ENCODE data around the gene RRAS.

GRCh38 chr19:49629659-49630058, 10.3 kb downstream of the RRAS start:
- TF ChIP-seq ZFX (IDR thresholded peaks at IDR 0.05) (no peak), ZBTB33 (IDR thresholded peaks at IDR 0.05; ENCODE audit: extremely low read depth, insufficient replicate concordance, low read length) (no peak), EZH2 (IDR thresholded peaks at IDR 0.05) (no peak)
- TF ChIP-seq, protein P1, sequence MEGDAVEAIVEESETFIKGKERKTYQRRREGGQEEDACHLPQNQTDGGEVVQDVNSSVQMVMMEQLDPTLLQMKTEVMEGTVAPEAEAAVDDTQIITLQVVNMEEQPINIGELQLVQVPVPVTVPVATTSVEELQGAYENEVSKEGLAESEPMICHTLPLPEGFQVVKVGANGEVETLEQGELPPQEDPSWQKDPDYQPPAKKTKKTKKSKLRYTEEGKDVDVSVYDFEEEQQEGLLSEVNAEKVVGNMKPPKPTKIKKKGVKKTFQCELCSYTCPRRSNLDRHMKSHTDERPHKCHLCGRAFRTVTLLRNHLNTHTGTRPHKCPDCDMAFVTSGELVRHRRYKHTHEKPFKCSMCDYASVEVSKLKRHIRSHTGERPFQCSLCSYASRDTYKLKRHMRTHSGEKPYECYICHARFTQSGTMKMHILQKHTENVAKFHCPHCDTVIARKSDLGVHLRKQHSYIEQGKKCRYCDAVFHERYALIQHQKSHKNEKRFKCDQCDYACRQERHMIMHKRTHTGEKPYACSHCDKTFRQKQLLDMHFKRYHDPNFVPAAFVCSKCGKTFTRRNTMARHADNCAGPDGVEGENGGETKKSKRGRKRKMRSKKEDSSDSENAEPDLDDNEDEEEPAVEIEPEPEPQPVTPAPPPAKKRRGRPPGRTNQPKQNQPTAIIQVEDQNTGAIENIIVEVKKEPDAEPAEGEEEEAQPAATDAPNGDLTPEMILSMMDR (IDR thresholded peaks at IDR 0.05 in 2 of 3, conservative IDR thresholded peaks at IDR 0.05 in 1 of 3; ENCODE audit: borderline replicate concordance in 1 of 3, insufficient read depth in 1 of 3, low read depth in 2 of 3, low read length in 2 of 3), result no peak

All from HCT116 (cell line).